BLaER1 treated with 17β-estradiol and CSF1 and Interleukin-3, amounts not matched to agents 10 nM and 100 nM (cell line): ENCODE results near the gene ABCA4.

Source experiments
- H3K27ac ChIP-seq, 11 experiments: shearing (Covaris generic); formaldehyde crosslinking; 2 replicates each; pipeline ENCODE4 v1.8.1; 2022
- H3K27me3 ChIP-seq, 11 experiments: shearing (Covaris generic); formaldehyde crosslinking; 2 replicates each; pipeline ENCODE4 v1.8.1; 2022
- H3K36me3 ChIP-seq, 11 experiments: shearing (Covaris generic); formaldehyde crosslinking; 2 replicates each; pipeline ENCODE4 v1.8.1; 2022
- H3K4me1 ChIP-seq, 10 experiments: shearing (Covaris generic); formaldehyde crosslinking; 2 replicates each; pipeline ENCODE4 v1.8.1; 2022
- H3K4me2 ChIP-seq, 11 experiments: shearing (Covaris generic); formaldehyde crosslinking; 2 replicates each; pipeline ENCODE4 v1.8.1; 2022
- H3K4me3 ChIP-seq, 10 experiments: shearing (Covaris generic); formaldehyde crosslinking; 2 replicates each; pipeline ENCODE4 v1.8.1; 2022
- H3K9ac ChIP-seq, 11 experiments: shearing (Covaris generic); formaldehyde crosslinking; 2 replicates each; pipeline ENCODE4 v1.8.1; 2022
- H3K9me3 ChIP-seq, 11 experiments: shearing (Covaris generic); formaldehyde crosslinking; replicated peaks in 1 of 11; 2 replicates each; pipeline ENCODE4 v1.8.1; 2022
- H4K20me1 ChIP-seq, 11 experiments: shearing (Covaris generic); formaldehyde crosslinking; 2 replicates each; pipeline ENCODE4 v1.8.1; 2022
- Cebpa-rat ChIP-seq, 11 experiments: shearing (Covaris generic); IDR thresholded peaks; 2 replicates each; pipeline ENCODE4 v1.8.1; 2022

ABCA4 gene

DNA sequence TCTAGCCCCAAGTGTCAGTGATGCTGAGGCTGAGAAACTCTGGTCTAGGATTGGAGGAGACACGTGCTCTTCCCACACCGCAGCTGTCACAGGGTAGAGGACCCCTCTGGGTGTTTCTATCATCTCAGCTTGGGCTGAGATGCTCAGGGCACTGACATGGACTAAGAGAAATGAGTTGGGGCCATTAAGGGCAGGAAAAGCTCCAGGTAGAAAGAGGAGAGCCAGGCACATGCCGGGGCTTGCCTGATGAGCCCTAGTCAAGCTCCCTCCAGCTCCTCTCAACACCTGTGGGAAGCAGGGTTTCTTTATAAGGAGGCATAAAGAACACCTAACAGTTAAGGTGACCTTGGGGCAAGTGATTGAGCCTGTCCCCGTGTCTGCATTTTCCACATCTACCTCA, 17.3 kb downstream of the ABCA4 start:
- H3K9me3 ChIP-seq: no peaks in the 10 kb centered on the region
- TF ChIP-seq Cebpa-rat (IDR thresholded peaks at IDR 0.05): no peak
- no peak overlapping the region for H3K9ac ChIP-seq
- H3K4me2 ChIP-seq: peak overlapping the region in 1 of 11 experiments; percentile 84; a peak in 1 of 22 replicates
- H3K36me3 ChIP-seq: no peaks in the 10 kb centered on the region
- H4K20me1 ChIP-seq: peaks cover 0 to 99% (median 11%) of the 10 kb centered on the region in 11 experiments; a peak in 15 of 22 replicates
- peaks cover 49 to 98% (median 80%) of the 10 kb centered on the region in 11 experiments for H3K27me3 ChIP-seq
- H3K4me1 ChIP-seq: peaks cover 20 to 59% (median 41%) of the 10 kb centered on the region in 10 experiments
- H3K27ac ChIP-seq: no peak overlapping the region
- H3K4me3 ChIP-seq: no peak overlapping the region

DNA sequence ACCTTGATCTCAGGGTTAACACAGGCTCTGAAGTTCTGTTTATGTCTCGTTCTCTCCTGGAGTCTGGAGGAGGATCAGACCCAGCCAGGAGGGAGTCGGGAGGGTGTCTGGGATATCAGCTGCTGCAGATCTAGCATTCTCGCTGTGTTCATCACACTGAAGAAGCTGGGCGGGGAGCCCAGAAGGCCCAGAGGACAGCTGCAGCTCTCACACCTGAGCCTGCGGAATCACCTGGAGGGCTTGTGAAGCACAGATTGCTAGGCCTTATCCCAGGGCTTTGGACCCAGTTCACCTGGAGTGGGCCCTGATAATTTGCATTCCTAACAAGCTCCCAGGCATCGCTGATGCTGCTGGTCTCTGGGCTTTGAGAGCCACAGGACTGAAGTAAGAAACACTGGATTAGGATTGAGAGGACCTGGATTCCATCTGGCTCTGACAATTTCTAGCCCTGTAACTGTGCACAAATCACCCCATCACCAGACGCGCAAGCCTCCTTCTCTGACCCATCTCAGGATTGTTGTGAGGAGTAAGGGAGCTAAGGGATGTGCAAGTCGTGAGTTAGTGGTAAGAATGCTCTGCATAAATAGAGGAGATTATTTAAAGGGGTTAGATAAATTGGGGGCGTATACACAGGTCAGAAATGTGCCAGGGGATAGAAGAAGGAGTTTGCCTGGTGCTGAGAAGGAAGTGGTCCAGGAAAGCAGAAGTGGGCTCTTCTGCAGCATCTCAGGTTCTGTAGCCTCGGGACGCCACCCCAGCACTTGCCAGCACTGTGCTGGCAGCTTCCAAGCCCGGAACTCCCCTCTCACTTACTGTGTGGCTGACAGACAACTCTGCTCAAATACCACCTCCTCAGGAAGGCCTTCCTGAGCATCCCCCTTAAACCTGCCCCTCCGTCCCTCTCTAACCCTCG, 19.1 kb downstream of the ABCA4 start:
- H3K27ac ChIP-seq: no peak overlapping the region
- peaks cover 33 to 98% (median 63%) of the 10 kb centered on the region in 11 experiments for H3K27me3 ChIP-seq
- peaks cover 24 to 64% (median 43%) of the 10 kb centered on the region in 10 experiments for H3K4me1 ChIP-seq
- peak overlapping the region in 3 of 11 experiments; percentile 8 to 19 (median 18); a peak in 4 of 22 replicates for H3K4me2 ChIP-seq
- H4K20me1 ChIP-seq: peaks cover 0 to 90% (median 11%) of the 10 kb centered on the region in 11 experiments; a peak in 15 of 22 replicates
- H3K36me3 ChIP-seq: no peaks in the 10 kb centered on the region
- TF ChIP-seq Cebpa-rat (IDR thresholded peaks at IDR 0.05): no peak
- H3K9me3 ChIP-seq: no peaks in the 10 kb centered on the region
- no peak overlapping the region for H3K4me3 ChIP-seq
- H3K9ac ChIP-seq: no peak overlapping the region

DNA sequence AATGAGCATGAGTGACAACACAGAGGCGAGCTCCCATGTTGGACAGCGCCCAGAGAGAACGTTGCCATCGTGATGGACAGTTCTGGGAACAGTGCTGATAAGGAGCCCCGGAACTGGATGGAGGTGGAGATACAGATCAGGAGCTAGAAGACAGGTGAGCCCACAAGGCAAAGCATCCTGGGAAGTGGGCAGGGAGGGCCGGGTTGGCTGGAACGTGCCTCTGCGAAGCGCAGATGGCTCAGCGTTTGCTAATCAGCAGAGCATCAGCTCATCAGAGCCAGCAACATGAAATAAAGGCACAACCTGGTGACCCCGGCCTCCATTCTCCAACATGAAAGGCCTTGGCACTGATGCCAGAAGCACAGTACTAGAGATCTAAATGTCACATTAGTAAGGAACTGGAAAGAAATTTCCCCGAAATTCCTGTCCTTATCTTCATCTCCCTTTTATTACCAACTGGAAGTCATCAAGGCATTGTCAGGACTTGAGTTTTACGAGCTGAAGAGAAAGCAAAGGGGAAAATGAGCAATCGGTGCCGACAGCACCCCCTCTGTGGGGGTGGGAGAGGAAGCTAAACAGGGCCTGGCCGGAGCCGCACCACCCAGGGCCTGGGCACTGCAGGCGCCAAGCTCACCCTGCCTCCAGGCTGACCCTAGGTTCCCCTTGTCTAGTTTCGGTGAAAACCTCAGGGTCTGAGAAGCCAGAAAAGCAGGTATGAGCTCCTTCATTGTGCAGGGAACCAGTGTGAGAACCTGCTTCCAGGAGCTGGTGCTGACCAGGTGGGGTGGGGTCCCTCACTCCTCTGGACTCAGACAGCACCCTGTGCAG, 19.9 kb downstream of the ABCA4 start:
- H3K27ac ChIP-seq: no peak overlapping the region

GRCh38 chr1:94100129-94100784, 20.7 kb downstream of the ABCA4 start:
- Histone ChIP-seq H3K9ac (no peak overlapping the region), H3K4me1 (peaks cover 19 to 64% (median 44%) of the 10 kb centered on the region in 10 experiments), H3K27me3 (peaks cover 29 to 100% (median 50%) of the 10 kb centered on the region in 11 experiments; a peak in 21 of 22 replicates), H3K4me2 (peak overlapping the region in 2 of 11 experiments; percentile 11 to 26; a peak in 2 of 22 replicates), H3K36me3 (no peaks in the 10 kb centered on the region), H4K20me1 (peaks cover 0 to 90% (median 0%) of the 10 kb centered on the region in 11 experiments; a peak in 8 of 22 replicates), H3K9me3 (no peaks in the 10 kb centered on the region), H3K27ac (no peak overlapping the region), H3K4me3 (no peak overlapping the region)
- TF ChIP-seq Cebpa-rat (IDR thresholded peaks at IDR 0.05): no peak

More for the DNA sequence above, 19.9 kb downstream of the ABCA4 start:
- no peaks in the 10 kb centered on the region for H3K36me3 ChIP-seq
- peaks cover 0 to 90% (median 5%) of the 10 kb centered on the region in 11 experiments; a peak in 15 of 22 replicates for H4K20me1 ChIP-seq
- H3K4me2 ChIP-seq: no peak overlapping the region
- no peak overlapping the region for H3K9ac ChIP-seq
- H3K4me3 ChIP-seq: no peak overlapping the region
- peaks cover 19 to 64% (median 44%) of the 10 kb centered on the region in 10 experiments for H3K4me1 ChIP-seq
- TF ChIP-seq Cebpa-rat (IDR thresholded peaks at IDR 0.05): no peak
- no peaks in the 10 kb centered on the region for H3K9me3 ChIP-seq
- H3K27me3 ChIP-seq: peaks cover 30 to 100% (median 57%) of the 10 kb centered on the region in 11 experiments; a peak in 21 of 22 replicates

GRCh38 chr1:94099303-94099702, 21.6 kb downstream of the ABCA4 start:
- Histone ChIP-seq H3K9me3 (no peaks in the 10 kb centered on the region), H3K4me2 (peak overlapping the region in 5 of 11 experiments; percentile 8 to 39 (median 26); a peak in 11 of 22 replicates), H3K9ac (no peak overlapping the region), H3K36me3 (no peaks in the 10 kb centered on the region), H3K4me3 (no peak overlapping the region), H3K4me1 (peaks cover 19 to 64% (median 45%) of the 10 kb centered on the region in 10 experiments), H3K27me3 (peaks cover 19 to 96% (median 40%) of the 10 kb centered on the region in 11 experiments; a peak in 21 of 22 replicates), H4K20me1 (peaks cover 0 to 82% (median 0%) of the 10 kb centered on the region in 11 experiments; a peak in 8 of 22 replicates), H3K27ac (no peak overlapping the region)
- no peak for TF ChIP-seq Cebpa-rat (IDR thresholded peaks at IDR 0.05)

- Histone ChIP-seq H3K4me3 (no peak overlapping the region), H3K9ac (no peak overlapping the region), H3K27me3 (peaks cover 12 to 90% (median 34%) of the 10 kb centered on the region in 11 experiments; a peak in 21 of 22 replicates), H4K20me1 (peaks cover 0 to 75% (median 0%) of the 10 kb centered on the region in 11 experiments; a peak in 7 of 22 replicates), H3K4me1 (peaks cover 25 to 70% (median 52%) of the 10 kb centered on the region in 10 experiments), H3K9me3 (no peaks in the 10 kb centered on the region), H3K4me2 (peak overlapping the region in 6 of 11 experiments; percentile 8 to 39 (median 20); a peak in 10 of 22 replicates), H3K36me3 (no peaks in the 10 kb centered on the region), H3K27ac (no peak overlapping the region)
- TF ChIP-seq Cebpa-rat (IDR thresholded peaks at IDR 0.05): no peak
Observed at GRCh38 chr1:94098585-94099111, 22.3 kb downstream of the ABCA4 start.

DNA sequence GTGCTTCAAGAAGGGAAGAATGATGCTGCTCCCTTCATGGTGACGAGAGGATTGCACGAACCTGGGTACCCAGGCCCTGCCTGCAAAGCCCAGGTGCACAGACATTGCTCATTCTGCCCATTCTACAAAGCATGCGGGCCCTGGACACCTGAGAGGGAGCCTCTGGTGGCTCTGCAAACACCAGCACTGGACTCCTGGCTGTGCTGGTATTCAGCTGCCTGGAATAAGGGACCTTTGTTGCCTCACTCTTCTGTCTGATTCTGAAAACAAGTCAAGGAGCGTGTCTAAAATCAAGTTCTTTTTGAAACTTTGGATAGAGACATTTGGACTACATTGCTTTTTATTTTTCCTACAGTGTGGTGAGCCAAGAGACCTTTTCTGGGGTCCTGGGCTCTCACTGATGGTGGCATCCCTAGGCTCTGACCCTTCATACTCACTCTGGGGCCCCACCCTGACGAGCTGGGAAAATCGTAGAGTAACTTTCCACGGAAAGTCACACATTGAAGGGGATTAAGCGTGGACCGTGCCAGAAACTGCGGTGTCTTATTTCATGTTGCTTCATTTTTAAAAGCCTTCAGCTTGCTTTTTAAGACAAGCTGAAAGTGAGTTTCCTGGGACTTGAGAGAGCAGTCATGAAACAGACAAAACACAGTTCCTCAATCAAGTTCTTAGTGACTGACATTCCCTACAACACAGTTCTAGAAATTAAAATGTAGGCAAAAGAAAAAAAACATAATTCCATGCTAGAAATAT, 24.0 kb downstream of the ABCA4 start:
- no peaks in the 10 kb centered on the region for H3K36me3 ChIP-seq
- no peak overlapping the region for H3K9ac ChIP-seq
- peaks cover 0 to 83% (median 17%) of the 10 kb centered on the region in 11 experiments; a peak in 16 of 22 replicates for H3K27me3 ChIP-seq
- H3K9me3 ChIP-seq: no peaks in the 10 kb centered on the region
- peaks cover 0 to 63% (median 0%) of the 10 kb centered on the region in 11 experiments; a peak in 5 of 22 replicates for H4K20me1 ChIP-seq
- TF ChIP-seq Cebpa-rat (IDR thresholded peaks at IDR 0.05): no peak
- peak overlapping the region in 10 of 11 experiments; percentile 4 to 96 (median 94); a peak in 16 of 22 replicates for H3K4me2 ChIP-seq
- no peak overlapping the region for H3K27ac ChIP-seq
- no peak overlapping the region for H3K4me3 ChIP-seq
- H3K4me1 ChIP-seq: peaks cover 42 to 84% (median 64%) of the 10 kb centered on the region in 10 experiments
